Parathyroid adenoma (tissue), 2 donors: Measurements from ENCODE around the gene TMEM130.

Experiments used
- H2AFZ ChIP-seq: fragments of 300-600 bp; sonication (generic); one replicate; pipeline ENCODE4 v1.7.0; 2017; ENCODE audit warnings: antibody characterized with exemption, mild to moderate bottlenecking
- H3K27ac ChIP-seq: fragments of 300-600 bp; sonication (generic); one replicate; pipeline ENCODE4 v1.7.0; 2017
- H3K27me3 ChIP-seq: fragments of 300-600 bp; sonication (generic); one replicate; pipeline ENCODE4 v1.7.0; 2017; ENCODE audit warnings: low read length; ENCODE audit not compliant: control insufficient read depth, insufficient read depth
- H3K36me3 ChIP-seq: fragments of 300-600 bp; sonication (generic); one replicate; pipeline ENCODE4 v1.7.0; 2017; ENCODE audit warnings: low read length; ENCODE audit not compliant: control insufficient read depth, insufficient read depth
- H3K4me1 ChIP-seq: fragments of 300-600 bp; sonication (generic); one replicate; pipeline ENCODE4 v1.7.0; 2017; ENCODE audit warnings: control low read depth
- H3K4me2 ChIP-seq: fragments of 300-600 bp; sonication (generic); one replicate; pipeline ENCODE4 v1.7.0; 2017; ENCODE audit warnings: low read length
- H3K4me3 ChIP-seq: fragments of 300-600 bp; sonication (generic); one replicate; pipeline ENCODE4 v1.7.0; 2017; ENCODE audit warnings: low read depth, low read length
- H3K79me2 ChIP-seq: fragments of 300-600 bp; sonication (generic); one replicate; pipeline ENCODE4 v1.7.0; 2017; ENCODE audit warnings: control low read depth
- H3K9ac ChIP-seq: fragments of 300-600 bp; sonication (generic); one replicate; pipeline ENCODE4 v1.7.0; 2017; ENCODE audit warnings: mild to moderate bottlenecking
- H3K9me3 ChIP-seq: fragments of 300-600 bp; sonication (generic); one replicate; pipeline ENCODE4 v1.7.0; 2017; ENCODE audit warnings: low read length; ENCODE audit not compliant: control insufficient read depth
- TF ChIP-seq, protein P1 (sequence below): fragments of 300-600 bp; sonication (generic); IDR thresholded peaks from one replicate; pipeline ENCODE4 v1.7.0; 2017; ENCODE audit warnings: antibody characterized with exemption, mild to moderate bottlenecking
- donor health status: primary hyperparathyroidism.

Gene TMEM130

DNA sequence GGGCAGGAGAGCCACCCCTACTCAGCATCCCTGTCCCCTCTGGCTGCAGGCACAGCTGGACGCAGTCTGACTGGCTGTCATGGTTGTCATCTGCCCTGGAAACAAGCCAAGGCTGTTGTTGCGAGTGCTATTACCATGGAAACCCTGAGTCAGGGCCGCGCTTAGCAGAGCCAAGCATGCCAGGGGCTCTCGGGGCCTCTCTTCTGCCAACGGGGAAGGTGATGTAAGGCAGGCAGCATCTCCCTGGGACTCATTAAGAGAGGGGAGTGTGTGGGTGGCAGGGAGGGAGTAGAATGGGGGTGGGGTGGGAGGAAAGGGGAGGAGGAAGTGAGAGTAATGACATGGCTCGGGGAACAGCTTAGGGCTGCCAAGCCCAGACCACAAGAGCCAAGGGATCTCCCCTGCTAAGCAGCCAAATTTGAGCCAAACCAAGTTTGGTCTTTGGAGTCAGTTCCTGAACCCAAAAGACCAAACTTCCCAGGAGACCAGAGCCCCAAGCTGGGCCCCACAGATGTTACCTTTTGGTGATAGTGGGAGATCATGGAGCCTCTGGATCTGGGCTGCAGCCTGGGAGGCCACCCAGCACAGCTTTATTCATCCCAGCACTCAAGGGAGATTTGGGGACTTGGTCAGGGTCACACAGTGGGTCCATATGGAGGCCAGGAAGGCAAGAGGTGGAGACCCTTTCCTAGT lies 67.6 kb downstream of the TMEM130 start:
- H3K4me2 ChIP-seq: no peak overlapping the region
- H3K4me3 ChIP-seq: no peak overlapping the region
- H3K9me3 ChIP-seq: no peaks in the 10 kb centered on the region
- no peak overlapping the region for H2AFZ ChIP-seq
- no peaks in the 10 kb centered on the region for H3K4me1 ChIP-seq
- no peaks in the 10 kb centered on the region for H3K79me2 ChIP-seq
- TF ChIP-seq, protein P1, sequence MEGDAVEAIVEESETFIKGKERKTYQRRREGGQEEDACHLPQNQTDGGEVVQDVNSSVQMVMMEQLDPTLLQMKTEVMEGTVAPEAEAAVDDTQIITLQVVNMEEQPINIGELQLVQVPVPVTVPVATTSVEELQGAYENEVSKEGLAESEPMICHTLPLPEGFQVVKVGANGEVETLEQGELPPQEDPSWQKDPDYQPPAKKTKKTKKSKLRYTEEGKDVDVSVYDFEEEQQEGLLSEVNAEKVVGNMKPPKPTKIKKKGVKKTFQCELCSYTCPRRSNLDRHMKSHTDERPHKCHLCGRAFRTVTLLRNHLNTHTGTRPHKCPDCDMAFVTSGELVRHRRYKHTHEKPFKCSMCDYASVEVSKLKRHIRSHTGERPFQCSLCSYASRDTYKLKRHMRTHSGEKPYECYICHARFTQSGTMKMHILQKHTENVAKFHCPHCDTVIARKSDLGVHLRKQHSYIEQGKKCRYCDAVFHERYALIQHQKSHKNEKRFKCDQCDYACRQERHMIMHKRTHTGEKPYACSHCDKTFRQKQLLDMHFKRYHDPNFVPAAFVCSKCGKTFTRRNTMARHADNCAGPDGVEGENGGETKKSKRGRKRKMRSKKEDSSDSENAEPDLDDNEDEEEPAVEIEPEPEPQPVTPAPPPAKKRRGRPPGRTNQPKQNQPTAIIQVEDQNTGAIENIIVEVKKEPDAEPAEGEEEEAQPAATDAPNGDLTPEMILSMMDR: no peak
- no peaks in the 10 kb centered on the region for H3K36me3 ChIP-seq
- H3K9ac ChIP-seq: no peak overlapping the region
- no peak overlapping the region for H3K27ac ChIP-seq
- no peaks in the 10 kb centered on the region for H3K27me3 ChIP-seq

DNA sequence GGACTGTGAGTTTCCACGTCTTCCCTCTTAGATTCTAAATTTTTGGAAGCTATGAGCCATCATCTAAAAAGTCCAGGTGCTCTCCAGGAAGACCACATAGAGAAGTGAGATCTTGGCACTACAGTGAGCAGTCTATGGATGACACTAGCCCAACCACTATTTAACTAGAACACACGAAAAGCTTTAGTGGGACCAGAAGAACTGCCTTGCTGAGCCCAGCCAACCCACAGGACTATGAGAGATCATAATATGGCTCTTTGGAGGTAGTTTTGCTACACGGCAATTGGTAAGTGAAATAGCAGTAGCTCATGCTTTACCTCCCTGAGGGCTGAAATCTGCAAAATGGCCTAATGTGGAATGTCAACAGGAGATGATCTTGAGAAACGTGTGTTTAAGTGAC lies 68.8 kb downstream of the TMEM130 start:
- H3K9me3 ChIP-seq: no peaks in the 10 kb centered on the region
- H3K36me3 ChIP-seq: no peaks in the 10 kb centered on the region
- H3K79me2 ChIP-seq: no peaks in the 10 kb centered on the region
- H3K4me1 ChIP-seq: no peaks in the 10 kb centered on the region
- H3K9ac ChIP-seq: no peak overlapping the region
- TF ChIP-seq, protein P1: no peak
- H3K4me2 ChIP-seq: no peak overlapping the region
- no peak overlapping the region for H2AFZ ChIP-seq
- H3K4me3 ChIP-seq: no peak overlapping the region
- no peak overlapping the region for H3K27ac ChIP-seq
- no peaks in the 10 kb centered on the region for H3K27me3 ChIP-seq

DNA sequence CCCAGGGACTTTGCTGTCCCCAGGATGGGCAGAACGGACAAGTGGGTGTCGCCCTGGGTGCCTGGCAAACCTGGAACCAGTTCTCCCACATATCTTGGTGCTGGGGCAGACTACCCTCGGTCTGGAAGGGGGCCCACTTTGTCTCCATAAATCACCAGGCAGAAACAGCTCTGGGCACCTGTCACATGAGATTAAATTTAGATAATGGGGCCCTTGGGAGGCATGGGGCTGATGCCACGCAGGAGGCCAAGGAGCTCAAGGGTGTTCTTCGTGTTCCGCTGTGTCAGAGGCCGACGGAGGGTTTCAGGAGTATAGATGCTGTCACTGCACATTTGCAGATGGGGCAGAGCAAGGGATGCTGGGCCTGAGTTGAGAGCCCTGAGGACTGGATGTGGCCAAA lies 72.7 kb downstream of the TMEM130 start:
- TF ChIP-seq, protein P1: no peak
- Histone ChIP-seq H2AFZ (no peak overlapping the region), H3K4me2 (no peak overlapping the region), H3K9ac (no peak overlapping the region), H3K36me3 (no peaks in the 10 kb centered on the region), H3K27me3 (no peaks in the 10 kb centered on the region), H3K27ac (no peak overlapping the region), H3K79me2 (no peaks in the 10 kb centered on the region), H3K4me3 (no peak overlapping the region), H3K4me1 (no peaks in the 10 kb centered on the region), H3K9me3 (no peaks in the 10 kb centered on the region)
